Mononuclear cell (primary cell): ENCODE results near the gene CSNK2A2. TPM values are rescaled to one million over a fixed set of nuclear protein-coding genes. Genes with fewer than 3 reads are reported as not detected.
A peak's percentile ranks its signal among the peaks of the same experiment; 100 is the strongest.

Experiments used
- H3K27me3 ChIP-seq: 2 replicates; pipeline ENCODE4 v1.6.0; 2011; ENCODE audit warnings: low read length, control low read depth; ENCODE audit not compliant: insufficient read depth
- H3K4me1 ChIP-seq: 2 replicates; pipeline ENCODE4 v1.5.1; 2011; ENCODE audit warnings: mild to moderate bottlenecking, low read length, control low read depth; ENCODE audit not compliant: insufficient read depth
- H3K4me3 ChIP-seq: 2 replicates; pipeline ENCODE4 v1.5.1; 2011; ENCODE audit warnings: mild to moderate bottlenecking, low read length, moderate library complexity
- H3K9me3 ChIP-seq: 2 replicates; pipeline ENCODE4 v1.5.1; 2011; ENCODE audit warnings: low read depth, mild to moderate bottlenecking, control low read depth, low read length
- total RNA-seq: library from RNA; depleted of rRNA; stranded (reverse); fragments of >200 nt; gene quantifications from one replicate; pipeline ENCODE4 v1.2.3, GENCODE V29; 2012

The CSNK2A2 gene
- total RNA-seq, 1 donor, result 34.9 TPM

DNA sequence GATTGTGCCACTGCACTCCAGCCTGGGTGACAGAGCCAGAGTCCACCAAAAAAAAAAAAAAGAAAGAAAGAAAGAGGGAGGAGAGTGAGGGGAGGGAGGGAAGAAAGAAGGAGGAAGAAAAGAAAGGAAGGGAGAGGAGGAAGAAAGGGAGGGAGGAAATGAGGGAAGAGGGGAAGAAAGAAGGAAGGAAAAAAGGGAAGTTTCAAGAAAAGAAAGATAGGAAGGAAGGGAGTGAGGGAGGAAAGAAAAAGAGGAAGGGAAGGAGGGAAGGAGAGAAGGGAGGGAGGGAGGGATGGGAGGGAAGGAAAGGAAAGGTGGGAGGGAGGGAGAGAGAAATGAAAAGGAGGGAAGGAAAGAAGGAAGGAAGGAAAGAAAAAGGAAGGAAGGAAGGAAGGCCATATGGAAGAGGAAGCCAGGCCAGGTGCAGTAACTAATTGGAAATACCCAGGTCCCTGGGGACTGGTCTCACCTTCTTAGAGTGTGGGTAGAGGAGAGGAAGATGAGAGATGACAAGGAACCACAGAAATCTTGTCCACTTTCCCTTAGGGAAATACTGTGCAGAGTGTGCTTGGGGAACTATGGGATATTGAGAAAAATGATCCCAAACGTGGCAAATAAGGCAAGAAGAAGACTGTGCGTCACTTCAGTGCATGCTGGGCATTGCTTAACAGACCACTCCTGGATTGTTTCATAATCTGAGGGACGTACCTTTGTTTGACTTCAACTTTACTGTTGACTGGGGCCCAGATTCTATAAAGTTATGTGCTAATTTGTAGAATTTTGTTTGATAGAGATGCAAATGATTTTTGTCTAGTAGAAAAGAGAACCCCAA lies 15.1 kb upstream of the CSNK2A2 start:
- Histone ChIP-seq H3K9me3 (no peaks in the 10 kb centered on the region), H3K27me3 (no peaks in the 10 kb centered on the region), H3K4me1 (no peaks in the 10 kb centered on the region), H3K4me3 (no peak overlapping the region)

DNA sequence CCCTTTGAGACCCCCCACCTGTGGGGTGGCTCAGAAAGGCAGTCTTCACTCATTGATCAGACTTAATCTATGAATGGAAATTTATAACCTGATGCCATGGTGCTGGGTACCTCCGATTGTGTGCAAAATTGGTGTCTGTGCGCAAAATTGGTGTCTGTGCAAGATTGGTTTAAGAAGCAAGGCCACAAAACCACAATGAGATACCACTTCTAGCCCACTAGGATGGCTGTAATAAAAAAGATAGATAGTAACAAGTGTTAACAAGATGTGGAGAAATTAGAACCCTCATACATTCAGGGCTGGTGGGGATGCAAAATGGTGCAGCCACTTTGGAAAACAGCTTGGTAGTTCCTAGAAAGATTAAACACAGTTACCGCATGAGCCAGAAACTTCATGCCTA lies 13.9 kb upstream of the CSNK2A2 start:
- no peaks in the 10 kb centered on the region for H3K27me3 ChIP-seq
- no peaks in the 10 kb centered on the region for H3K4me1 ChIP-seq
- no peak overlapping the region for H3K4me3 ChIP-seq
- H3K9me3 ChIP-seq, result no peaks in the 10 kb centered on the region

- Histone ChIP-seq H3K4me3 (no peak overlapping the region), H3K27me3 (no peaks in the 10 kb centered on the region), H3K4me1 (no peaks in the 10 kb centered on the region), H3K9me3 (no peaks in the 10 kb centered on the region)
These were observed 13.3 kb upstream of the CSNK2A2 start for GRCh38 chr16:58211245-58211644.

DNA sequence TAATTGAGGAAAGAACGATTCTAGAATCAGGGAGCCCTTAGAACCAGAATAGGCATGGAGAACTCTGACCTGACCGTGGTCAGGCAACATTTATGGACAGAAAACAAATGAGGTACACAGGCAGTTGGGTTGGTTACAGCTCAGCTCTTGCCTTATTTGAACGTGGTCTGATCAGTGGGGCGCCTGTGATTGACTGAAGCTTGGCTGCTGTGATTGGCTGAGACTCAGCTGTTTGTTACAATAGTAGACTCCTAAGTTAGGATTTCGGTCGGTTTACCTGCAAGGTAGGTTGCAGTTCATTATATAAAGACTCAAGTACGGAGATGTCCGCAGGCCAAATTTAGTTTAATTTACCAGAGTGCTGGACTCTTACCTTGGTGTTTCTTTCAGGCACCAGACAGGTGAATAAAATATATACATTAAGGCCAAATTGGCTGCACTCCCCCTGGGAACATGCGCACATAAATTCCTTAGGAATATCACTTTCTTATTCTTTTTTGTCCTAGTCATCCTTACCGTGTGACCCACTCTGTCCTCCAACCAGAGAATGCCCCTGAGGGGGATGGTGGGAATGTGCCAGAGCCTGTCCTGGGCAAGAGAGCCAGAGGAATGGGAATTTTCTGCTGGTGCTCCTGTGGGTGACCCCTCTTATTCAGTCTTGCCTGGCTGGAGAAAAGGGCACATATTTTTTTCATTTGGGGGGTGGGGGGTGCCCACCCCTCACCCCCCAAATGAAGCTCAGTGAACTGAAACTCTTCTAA lies 7.5 kb upstream of the CSNK2A2 start:
- no peaks in the 10 kb centered on the region for H3K4me1 ChIP-seq
- no peaks in the 10 kb centered on the region for H3K9me3 ChIP-seq

GRCh38 chr16:58201163-58201562 lies 3.3 kb upstream of the CSNK2A2 start:
- Histone ChIP-seq H3K27me3 (peaks cover 2% of the 10 kb centered on the region), H3K9me3 (no peaks in the 10 kb centered on the region), H3K4me3 (no peak overlapping the region), H3K4me1 (peaks cover 17% of the 10 kb centered on the region)

More for the DNA sequence above, 7.5 kb upstream of the CSNK2A2 start:
- no peak overlapping the region for H3K4me3 ChIP-seq
- peaks cover 2% of the 10 kb centered on the region for H3K27me3 ChIP-seq

DNA sequence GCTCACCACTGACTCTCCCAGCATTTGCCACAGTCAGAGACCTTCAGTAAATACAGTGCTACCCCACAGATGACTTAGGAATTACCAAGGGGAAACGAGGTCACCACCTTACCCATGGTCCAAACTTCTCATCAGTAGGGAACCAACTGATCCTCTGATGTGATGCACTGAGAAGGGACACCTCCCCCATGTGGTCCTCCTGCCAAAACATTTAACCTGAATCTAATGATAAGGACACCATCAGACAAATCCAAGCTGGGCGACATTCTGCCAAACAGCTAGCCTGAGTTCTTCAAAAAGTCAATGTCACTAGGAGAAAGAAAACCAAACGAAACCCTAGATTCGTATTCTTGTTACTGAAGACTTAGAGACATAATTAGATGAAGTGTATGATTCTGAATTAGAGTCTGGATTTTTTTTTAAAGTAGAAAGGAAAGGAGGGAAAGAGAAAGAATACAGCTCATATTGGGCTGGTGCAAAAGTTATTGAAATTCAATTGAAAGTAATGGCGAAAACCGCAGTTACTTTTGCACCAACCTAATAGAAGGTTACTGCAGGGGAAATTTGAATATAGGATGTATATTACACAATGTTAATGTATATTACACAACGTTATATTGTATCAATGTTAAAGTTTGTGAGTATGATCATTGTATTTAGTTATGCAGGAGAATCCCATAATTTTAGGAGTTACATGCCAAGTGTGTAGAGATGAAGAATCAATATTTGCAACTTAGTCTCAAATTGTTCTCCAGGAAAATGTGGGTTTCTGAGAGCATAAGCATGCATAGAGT lies 2.3 kb upstream of the CSNK2A2 start:
- Histone ChIP-seq H3K4me1 (peaks cover 20% of the 10 kb centered on the region), H3K4me3 (no peak overlapping the region), H3K9me3 (no peaks in the 10 kb centered on the region), H3K27me3 (peaks cover 2% of the 10 kb centered on the region)

DNA sequence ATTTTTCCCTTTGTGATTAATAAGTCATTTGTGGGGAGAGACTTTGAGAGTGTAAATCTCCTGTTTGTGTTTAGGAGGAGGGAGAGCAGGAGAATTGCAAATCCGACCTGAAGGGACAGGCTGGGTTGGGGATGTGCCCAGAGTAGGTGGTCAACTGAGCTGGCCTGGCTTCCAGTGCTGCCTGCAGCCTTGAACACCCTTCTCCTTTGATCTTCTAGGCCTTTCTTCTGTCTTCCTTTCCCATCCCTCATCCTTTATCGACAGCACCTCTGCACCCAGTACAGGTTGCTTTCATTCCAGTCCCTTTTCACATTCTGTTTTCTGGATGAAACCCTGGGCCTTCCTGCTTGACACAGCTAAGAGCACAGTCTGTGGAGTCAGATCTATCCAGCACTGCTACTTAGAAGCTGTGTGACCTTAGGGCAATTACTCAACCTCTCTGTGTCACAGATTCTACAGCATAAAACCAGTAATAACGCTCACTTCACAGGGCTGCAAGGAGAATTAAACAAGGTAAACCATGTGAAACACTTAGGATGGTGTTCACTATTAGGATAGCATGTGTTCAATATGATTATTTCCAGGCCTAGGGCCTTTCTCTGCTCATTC lies 1.0 kb upstream of the CSNK2A2 start:
- peaks cover 2% of the 10 kb centered on the region for H3K27me3 ChIP-seq
- no peaks in the 10 kb centered on the region for H3K9me3 ChIP-seq
- H3K4me3 ChIP-seq, result no peak overlapping the region
- peaks cover 20% of the 10 kb centered on the region for H3K4me1 ChIP-seq

- H3K4me1 ChIP-seq, result peaks cover 20% of the 10 kb centered on the region
- no peaks in the 10 kb centered on the region for H3K9me3 ChIP-seq
- peaks cover 2% of the 10 kb centered on the region for H3K27me3 ChIP-seq
- peak overlapping the region; percentile 46 for H3K4me3 ChIP-seq
These were observed 443 bp downstream of the CSNK2A2 start for GRCh38 chr16:58197314-58198012.

DNA sequence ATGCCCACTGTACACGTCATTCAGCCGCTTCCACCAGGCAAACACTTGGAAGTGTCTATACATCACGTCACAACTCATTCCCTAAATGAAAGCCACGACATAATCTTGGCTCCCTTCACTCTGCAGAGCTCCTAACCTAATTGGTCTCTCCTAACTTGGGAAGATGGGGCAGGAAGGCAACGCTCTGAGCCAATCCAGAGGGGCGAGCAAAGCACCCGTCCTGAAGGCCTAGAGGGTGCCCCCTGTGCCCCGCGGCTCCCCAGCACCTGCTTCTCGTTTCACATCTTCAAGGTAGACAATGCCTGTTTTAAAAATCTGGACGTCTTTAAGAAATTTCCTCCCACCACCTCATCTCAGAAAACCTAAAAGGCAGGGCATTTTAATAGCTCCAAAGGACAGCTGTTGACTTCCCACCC lies 1.0 kb downstream of the CSNK2A2 start:
- Histone ChIP-seq H3K4me3 (peak overlapping the region; percentile 46), H3K27me3 (peaks cover 1% of the 10 kb centered on the region), H3K4me1 (peaks cover 20% of the 10 kb centered on the region), H3K9me3 (no peaks in the 10 kb centered on the region)

- Histone ChIP-seq H3K9me3 (no peaks in the 10 kb centered on the region), H3K4me1 (peaks cover 20% of the 10 kb centered on the region), H3K4me3 (no peak overlapping the region), H3K27me3 (no peaks in the 10 kb centered on the region)
These were observed 2.1 kb downstream of the CSNK2A2 start for GRCh38 chr16:58195771-58196170.

DNA sequence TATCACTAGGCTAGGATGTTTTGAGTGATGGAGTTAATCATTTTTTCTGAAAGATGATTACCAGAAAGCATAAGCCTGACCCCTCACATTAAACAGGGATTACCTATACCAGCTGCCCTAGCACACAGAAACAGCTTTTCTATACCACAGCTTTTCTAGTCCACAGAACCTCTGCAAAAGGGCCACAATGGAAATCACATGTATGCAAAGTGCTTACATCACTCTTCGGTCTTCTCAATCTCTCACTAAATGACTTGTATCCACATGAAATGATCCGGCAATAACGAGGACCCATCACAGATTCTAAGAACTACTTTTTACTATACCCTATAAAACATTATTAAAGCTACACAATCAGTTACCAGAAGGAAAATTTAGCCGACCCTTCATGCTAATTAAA lies 2.6 kb downstream of the CSNK2A2 start:
- H3K4me3 ChIP-seq, result no peak overlapping the region
- no peaks in the 10 kb centered on the region for H3K9me3 ChIP-seq
- peaks cover 20% of the 10 kb centered on the region for H3K4me1 ChIP-seq
- H3K27me3 ChIP-seq, result no peaks in the 10 kb centered on the region

GRCh38 chr16:58194790-58195189 lies 3.1 kb downstream of the CSNK2A2 start:
- H3K27me3 ChIP-seq, result no peaks in the 10 kb centered on the region
- H3K4me1 ChIP-seq, result peaks cover 20% of the 10 kb centered on the region
- H3K4me3 ChIP-seq, result no peak overlapping the region
- H3K9me3 ChIP-seq, result no peaks in the 10 kb centered on the region

DNA sequence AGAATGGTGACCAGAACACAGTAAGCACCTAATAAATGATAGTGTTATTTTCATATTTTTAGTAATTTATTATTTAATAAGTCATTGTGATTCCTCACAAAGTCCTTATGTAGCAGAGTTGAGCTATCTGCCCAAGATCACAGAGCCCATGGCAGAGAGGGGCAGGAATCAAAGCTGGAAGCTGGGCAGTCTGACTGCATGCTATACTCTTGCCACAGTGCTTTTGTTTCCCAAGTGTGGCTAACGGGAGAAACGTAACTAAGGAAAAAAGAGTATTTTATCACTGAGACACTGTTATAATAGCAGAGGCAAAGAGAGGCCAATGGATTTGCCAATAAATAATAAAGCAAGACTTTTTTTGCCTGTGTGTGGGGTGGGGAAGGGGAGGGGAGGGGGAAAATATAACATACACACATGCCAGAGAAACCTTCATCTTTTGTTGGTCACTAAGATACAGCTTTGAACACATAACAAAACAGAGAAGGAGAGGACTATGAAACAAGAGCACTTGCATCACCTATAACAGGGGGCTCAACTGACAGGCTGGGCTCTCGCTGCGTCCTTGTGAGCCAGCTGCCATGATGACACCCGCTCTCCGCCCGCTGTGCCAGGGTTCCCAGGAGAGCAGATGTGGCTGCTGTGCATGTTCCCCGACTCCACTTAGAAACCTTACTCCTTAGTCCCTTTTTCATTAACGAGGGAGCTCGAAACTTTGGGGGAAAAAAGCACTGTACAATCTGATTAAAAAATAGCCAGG lies 10.1 kb downstream of the CSNK2A2 start:
- Histone ChIP-seq H3K4me3 (no peak overlapping the region), H3K9me3 (no peaks in the 10 kb centered on the region)

GRCh38 chr16:58187092-58187491 lies 10.8 kb downstream of the CSNK2A2 start:
- no peaks in the 10 kb centered on the region for H3K9me3 ChIP-seq
- H3K27me3 ChIP-seq, result no peaks in the 10 kb centered on the region
- H3K4me1 ChIP-seq, result no peaks in the 10 kb centered on the region
- H3K4me3 ChIP-seq, result no peak overlapping the region

More for the DNA sequence above, 10.1 kb downstream of the CSNK2A2 start:
- H3K27me3 ChIP-seq, result no peaks in the 10 kb centered on the region
- no peaks in the 10 kb centered on the region for H3K4me1 ChIP-seq
